Mesenchymal stem cell (in vitro differentiated cells and primary cell): ENCODE data around the gene HCK.
"Not testable (repeated sequence)": the region's sequence is repeated elsewhere in the genome, so short reads cannot be mapped to it uniquely, and the experiment has no call there.

Experiments used
- DNase-seq: peaks from one replicate; pipeline ENCODE4 v3.0.0-alpha.2; 2013
- H2AFZ ChIP-seq: one replicate; pipeline ENCODE4 v1.6.1; 2013; ENCODE audit warnings: low read depth, mild to moderate bottlenecking, control low read depth, inconsistent platforms, low read length, moderate library complexity
- H2AK5ac ChIP-seq: 2 replicates; pipeline ENCODE4 v1.6.1; 2013; ENCODE audit warnings: low read length, moderate library complexity, mild to moderate bottlenecking, inconsistent platforms; ENCODE audit not compliant: severe bottlenecking
- H2BK120ac ChIP-seq: one replicate; pipeline ENCODE4 v1.6.1; 2013; ENCODE audit warnings: low read depth, mild to moderate bottlenecking, inconsistent platforms, low read length, moderate library complexity
- H2BK12ac ChIP-seq, 2 experiments: one replicate each; pipeline ENCODE4 v1.6.1; 2013; ENCODE audit warnings: inconsistent platforms in 2 of 2, low read length in 2 of 2, mild to moderate bottlenecking in 2 of 2, moderate library complexity in 2 of 2, control low read depth in 1 of 2
- H2BK15ac ChIP-seq: one replicate; pipeline ENCODE4 v1.6.1; 2013; ENCODE audit warnings: mild to moderate bottlenecking, low read depth, inconsistent platforms; ENCODE audit not compliant: poor library complexity, severe bottlenecking
- H2BK5ac ChIP-seq: 2 replicates; pipeline ENCODE4 v1.6.1; 2013; ENCODE audit warnings: low read depth, mild to moderate bottlenecking, low read length, control low read depth, inconsistent platforms; ENCODE audit not compliant: poor library complexity, severe bottlenecking
- H3K14ac ChIP-seq, 2 experiments: one replicate each; pipeline ENCODE4 v1.6.1; 2013; ENCODE audit warnings: inconsistent platforms in 2 of 2, low read length in 2 of 2, control low read depth in 1 of 2, mild to moderate bottlenecking in 1 of 2, moderate library complexity in 1 of 2
- H3K18ac ChIP-seq, 2 experiments: one replicate each; pipeline ENCODE4 v1.6.1; 2013; ENCODE audit warnings: inconsistent platforms in 2 of 2, low read length in 2 of 2, control low read depth in 1 of 2, low read depth in 1 of 2, mild to moderate bottlenecking in 1 of 2
- H3K23ac ChIP-seq, 2 experiments: one replicate each; pipeline ENCODE4 v1.6.1; 2013; ENCODE audit warnings: inconsistent platforms in 2 of 2, low read length in 2 of 2, mild to moderate bottlenecking in 2 of 2, moderate library complexity in 2 of 2, control low read depth in 1 of 2
- H3K27ac ChIP-seq: 2 replicates; pipeline ENCODE4 v1.5.1; 2013; ENCODE audit warnings: mild to moderate bottlenecking, moderate library complexity, low read length, control low read depth, inconsistent platforms; ENCODE audit not compliant: poor library complexity, severe bottlenecking
- H3K27me3 ChIP-seq, 2 experiments: 2 replicates each; pipeline versions ENCODE4 v1.6.1 to v1.7.0; 2013; ENCODE audit warnings: low read length in 2 of 2, mild to moderate bottlenecking in 2 of 2, moderate library complexity in 2 of 2, control low read depth in 1 of 2, inconsistent platforms in 1 of 2; ENCODE audit not compliant: control insufficient read depth in 1 of 2, insufficient read depth in 1 of 2
- H3K36me3 ChIP-seq, 2 experiments: 2 replicates each; pipeline versions ENCODE4 v1.6.1 to v1.7.0; 2013; ENCODE audit warnings: low read length in 2 of 2, control low read depth in 1 of 2, inconsistent platforms in 1 of 2, low read depth in 1 of 2, mild to moderate bottlenecking in 1 of 2; ENCODE audit not compliant: insufficient read depth in 2 of 2, control insufficient read depth in 1 of 2
- H3K4ac ChIP-seq, 2 experiments: one replicate each; pipeline ENCODE4 v1.6.1; 2013; ENCODE audit warnings: inconsistent platforms in 2 of 2, low read length in 2 of 2, mild to moderate bottlenecking in 2 of 2, moderate library complexity in 2 of 2, control low read depth in 1 of 2, low read depth in 1 of 2
- H3K4me1 ChIP-seq: 2 replicates; pipeline ENCODE4 v1.6.1; 2013; ENCODE audit warnings: low read depth, low read length, control low read depth; ENCODE audit not compliant: control insufficient read depth, insufficient read depth
- H3K4me2 ChIP-seq: 2 replicates; pipeline ENCODE4 v1.6.1; 2013; ENCODE audit warnings: low read length, mild to moderate bottlenecking, inconsistent platforms; ENCODE audit not compliant: poor library complexity, severe bottlenecking
- H3K4me3 ChIP-seq, 2 experiments: 2 replicates each; pipeline versions ENCODE4 v1.5.1 to v1.7.0; 2013; ENCODE audit warnings: low read length in 2 of 2, mild to moderate bottlenecking in 2 of 2, control low read depth in 1 of 2, low read depth in 1 of 2; ENCODE audit not compliant: insufficient read depth in 1 of 2
- H3K79me1 ChIP-seq: replicated peaks from 2 replicates; pipeline ENCODE4 v1.6.1; 2013; ENCODE audit warnings: mild to moderate bottlenecking, control low read depth, low read length, inconsistent platforms; ENCODE audit not compliant: poor library complexity, severe bottlenecking
- H3K9ac ChIP-seq: 2 replicates; pipeline ENCODE4 v1.7.0; 2013; ENCODE audit warnings: mild to moderate bottlenecking, low read length, moderate library complexity
- H3K9me3 ChIP-seq: 2 replicates; pipeline ENCODE4 v1.7.0; 2013; ENCODE audit warnings: mild to moderate bottlenecking, low read length; ENCODE audit not compliant: control insufficient read depth
- H4K8ac ChIP-seq: one replicate; pipeline ENCODE4 v1.6.1; 2013; ENCODE audit warnings: inconsistent platforms, mild to moderate bottlenecking, low read length, moderate library complexity
- H4K91ac ChIP-seq: one replicate; pipeline ENCODE4 v1.6.1; 2013; ENCODE audit warnings: mild to moderate bottlenecking, low read length, inconsistent platforms
- WGBS: methylation state at CpG from one replicate; pipeline ENCODE4 v1.1.7; 2013; ENCODE audit warnings: mixed read lengths; 5-methylcytosine and 5-hydroxymethylcytosine counted together

Gene HCK

DNA sequence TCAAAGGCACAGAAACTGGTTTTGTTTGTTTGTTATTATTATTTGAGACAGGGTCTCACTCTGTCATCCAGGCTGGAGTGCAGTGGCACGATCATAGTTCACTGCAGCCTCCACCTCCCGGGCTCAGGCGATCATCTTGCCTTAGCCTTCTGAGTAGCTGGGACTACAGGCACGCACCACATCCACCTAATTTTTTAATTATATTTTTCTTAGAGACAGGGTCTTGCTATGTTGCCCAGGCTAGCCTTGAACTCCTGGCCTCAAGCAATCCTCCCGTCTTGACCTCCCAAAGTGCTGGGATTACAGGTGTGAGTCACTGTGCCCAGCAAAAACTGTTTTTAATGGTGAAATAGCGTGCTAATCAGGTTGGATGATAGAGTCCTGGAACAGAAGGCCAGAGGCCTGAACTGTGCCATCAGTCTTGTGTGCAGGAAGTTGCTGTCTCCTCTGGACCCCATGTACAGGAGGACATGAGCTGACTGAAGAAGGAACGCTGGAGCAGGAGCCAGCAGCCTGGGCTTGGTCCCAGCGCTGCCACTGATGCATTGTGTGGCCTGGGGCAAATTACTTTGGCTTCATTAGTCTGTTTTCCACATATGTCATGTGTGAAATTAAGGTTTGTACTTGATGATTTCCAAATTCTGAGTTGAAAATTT, 62.4 kb downstream of the HCK start:
- Histone ChIP-seq H3K36me3 (peaks cover 9 to 13% of the 10 kb centered on the region in 2 experiments), H2AK5ac (no peak overlapping the region), H2BK15ac (no peak overlapping the region), H3K27me3 (no peaks in the 10 kb centered on the region), H3K18ac (no peak overlapping the region), H2AFZ (no peak overlapping the region), H3K4me2 (no peak overlapping the region), H3K4me3 (no peak overlapping the region), H2BK12ac (no peak overlapping the region), H2BK120ac (no peak overlapping the region), H3K23ac (no peak overlapping the region), H4K91ac (no peak overlapping the region), H3K4ac (no peak overlapping the region), H3K14ac (no peak overlapping the region), H4K8ac (no peak overlapping the region), H2BK5ac (no peak overlapping the region), H3K9ac (no peak overlapping the region), H3K79me1 (peaks cover 34% of the 10 kb centered on the region), H3K27ac (no peak overlapping the region), H3K4me1 (peaks cover 14% of the 10 kb centered on the region), H3K9me3 (no peaks in the 10 kb centered on the region)
- no peak for DNase-seq
- 98% methylated on average over 8 of the region's 8 CpGs for WGBS

DNA sequence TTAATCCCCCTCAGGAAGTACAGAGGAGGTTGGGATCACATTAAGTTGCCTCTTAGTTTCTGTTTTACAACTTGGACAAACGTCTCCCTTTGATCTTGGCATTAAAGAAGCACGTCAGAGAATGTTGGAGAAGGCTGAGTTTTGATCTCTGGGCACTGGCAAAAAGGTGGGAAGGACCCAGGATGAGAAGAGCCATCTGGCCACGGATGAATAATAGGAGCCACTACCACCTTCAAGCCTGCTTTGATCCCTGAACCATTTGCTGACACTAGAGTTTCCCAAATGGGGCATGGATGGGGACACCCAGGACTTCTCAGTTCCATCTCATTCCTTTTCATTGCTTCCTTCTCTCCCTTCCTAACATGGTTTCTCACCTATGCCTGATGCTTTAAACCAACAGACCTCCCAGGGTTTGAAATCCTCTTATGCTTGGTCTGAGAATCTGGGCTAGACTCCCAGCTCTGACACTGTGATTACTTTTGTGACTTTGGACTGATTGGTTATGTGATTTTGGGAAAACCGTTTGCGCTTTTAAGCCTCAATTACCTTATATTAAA, 63.2 kb downstream of the HCK start:
- H2BK5ac ChIP-seq: no peak overlapping the region
- no peak overlapping the region for H3K9ac ChIP-seq
- peaks cover 9 to 13% of the 10 kb centered on the region in 2 experiments for H3K36me3 ChIP-seq
- H3K9me3 ChIP-seq: no peaks in the 10 kb centered on the region
- no peak overlapping the region for H2AK5ac ChIP-seq
- no peak overlapping the region for H3K4me2 ChIP-seq
- peaks cover 14% of the 10 kb centered on the region for H3K4me1 ChIP-seq
- H3K4me3 ChIP-seq: no peak overlapping the region
- H2BK120ac ChIP-seq: no peak overlapping the region
- H3K79me1 ChIP-seq: peaks cover 28% of the 10 kb centered on the region
- H3K27ac ChIP-seq: no peak overlapping the region
- no peak overlapping the region for H2AFZ ChIP-seq
- H3K4ac ChIP-seq: no peak overlapping the region
- H4K8ac ChIP-seq: no peak overlapping the region
- no peak overlapping the region for H2BK15ac ChIP-seq
- H3K23ac ChIP-seq: no peak overlapping the region
- peak overlapping the region in 1 of 2 experiments; percentile 29 for H3K18ac ChIP-seq
- DNase-seq: no peak
- no peak overlapping the region for H4K91ac ChIP-seq
- WGBS: 64% methylated on average over 3 of the region's 5 CpGs
- H3K27me3 ChIP-seq: no peaks in the 10 kb centered on the region
- H2BK12ac ChIP-seq: no peak overlapping the region
- no peak overlapping the region for H3K14ac ChIP-seq

DNA sequence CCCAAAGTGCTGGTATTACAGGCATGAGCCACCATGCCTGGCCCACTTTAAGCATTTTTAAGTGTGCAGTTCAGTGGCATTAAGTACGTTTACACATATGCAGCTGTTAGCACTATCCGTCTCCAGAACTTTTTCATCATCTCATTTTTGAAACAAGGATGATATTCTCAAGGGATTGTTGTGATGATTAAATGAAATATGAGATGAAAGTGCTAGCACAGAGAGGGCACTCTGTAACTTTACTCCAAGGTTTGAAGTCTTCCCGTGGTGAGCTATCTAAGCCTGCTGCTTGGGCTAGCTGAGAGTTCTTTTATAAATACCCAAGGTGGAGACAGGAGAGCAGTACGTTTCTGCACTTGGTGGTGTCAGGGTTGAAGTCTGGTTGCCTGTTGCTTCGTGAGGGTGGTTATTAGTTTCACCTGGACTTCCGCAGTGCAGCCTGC, 64.1 kb downstream of the HCK start:
- no peak overlapping the region for H2BK15ac ChIP-seq
- H3K14ac ChIP-seq: no peak overlapping the region
- H2AFZ ChIP-seq: no peak overlapping the region
- H4K8ac ChIP-seq: no peak overlapping the region
- H3K9me3 ChIP-seq: no peaks in the 10 kb centered on the region
- no peak overlapping the region for H2BK12ac ChIP-seq
- H3K9ac ChIP-seq: no peak overlapping the region
- no peak overlapping the region for H3K4ac ChIP-seq
- no peak overlapping the region for H3K27ac ChIP-seq
- no peaks in the 10 kb centered on the region for H3K27me3 ChIP-seq
- DNase-seq: no peak
- H3K4me1 ChIP-seq: peaks cover 14% of the 10 kb centered on the region
- H3K79me1 ChIP-seq: peaks cover 26% of the 10 kb centered on the region
- no peak overlapping the region for H2AK5ac ChIP-seq
- no peak overlapping the region for H3K4me2 ChIP-seq
- 87% methylated on average over 4 of the region's 6 CpGs for WGBS
- no peak overlapping the region for H3K18ac ChIP-seq
- no peak overlapping the region for H4K91ac ChIP-seq
- H2BK5ac ChIP-seq: no peak overlapping the region
- H3K4me3 ChIP-seq: no peak overlapping the region
- no peak overlapping the region for H3K23ac ChIP-seq
- H2BK120ac ChIP-seq: no peak overlapping the region
- H3K36me3 ChIP-seq: peaks cover 9 to 13% of the 10 kb centered on the region in 2 experiments

DNA sequence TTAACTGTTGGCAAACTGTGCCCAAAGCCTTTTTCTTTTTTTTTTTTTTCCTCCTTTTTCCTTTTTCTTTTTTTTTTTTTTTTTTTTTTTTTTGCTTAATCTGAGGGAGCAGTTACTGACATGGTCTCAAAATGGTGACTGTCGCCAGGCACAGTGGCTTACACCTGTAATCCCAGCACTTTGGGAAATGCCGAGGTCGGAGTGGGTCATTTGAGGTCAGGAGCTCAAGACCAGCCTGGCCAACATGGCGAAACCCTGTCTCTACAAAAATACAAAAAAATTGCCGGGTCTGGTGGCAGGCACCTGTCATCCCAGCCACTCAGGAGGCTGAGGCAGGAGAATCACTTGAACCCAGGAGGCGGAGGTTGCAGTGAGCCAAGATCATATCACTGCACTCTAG, 64.8 kb downstream of the HCK start:
- not testable (repeated sequence) for H3K4me3 ChIP-seq, H3K27me3 ChIP-seq, H3K4ac ChIP-seq, H2BK12ac ChIP-seq, H3K23ac ChIP-seq, DNase-seq, H2AK5ac ChIP-seq, H4K8ac ChIP-seq, H2BK15ac ChIP-seq, H3K4me2 ChIP-seq, H3K9ac ChIP-seq, H4K91ac ChIP-seq, H2AFZ ChIP-seq, H2BK120ac ChIP-seq, H3K27ac ChIP-seq, H3K14ac ChIP-seq, H2BK5ac ChIP-seq, H3K9me3 ChIP-seq, H3K18ac ChIP-seq
- peaks cover 26% of the 10 kb centered on the region for H3K79me1 ChIP-seq
- H3K36me3 ChIP-seq: peaks cover 9 to 13% of the 10 kb centered on the region in 2 experiments
- WGBS: 94% methylated on average over 5 of the region's 6 CpGs
- H3K4me1 ChIP-seq: peaks cover 14% of the 10 kb centered on the region
